HG03196 (cell line): ENCODE results near the gene RAI14.
"Not testable (repeated sequence)": the region's sequence is repeated elsewhere in the genome, so short reads cannot be mapped to it uniquely, and the experiment has no call there.

Experiments used
- ATAC-seq: cut with Tn5 transposase; IDR thresholded peaks from one replicate; pipeline ENCODE4 v1.9.1; 2021; ENCODE audit not compliant: unreplicated experiment

Gene RAI14

GRCh38 chr5:34758514-34758913, 102.4 kb downstream of the RAI14 start:
- no peak for ATAC-seq

DNA sequence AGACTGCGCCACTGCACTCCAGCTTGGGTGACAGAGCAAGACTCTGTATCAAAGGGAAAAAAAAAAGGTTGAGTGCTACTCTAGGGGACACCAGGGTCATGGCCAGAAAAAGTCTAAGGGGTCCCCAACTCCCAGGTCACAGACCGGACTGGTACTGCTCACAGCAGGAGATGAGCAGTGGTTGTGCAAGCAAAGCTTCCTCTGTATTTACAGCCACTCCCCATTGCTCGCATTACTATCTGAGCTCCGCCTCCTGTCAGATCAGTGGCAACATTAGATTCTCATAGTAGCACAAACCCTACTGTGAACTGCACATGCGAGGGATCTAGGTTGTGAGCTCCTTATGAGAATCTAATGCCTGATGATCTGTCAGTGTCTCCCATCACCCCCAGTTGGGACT, 103.1 kb downstream of the RAI14 start:
- not testable (repeated sequence) for ATAC-seq

DNA sequence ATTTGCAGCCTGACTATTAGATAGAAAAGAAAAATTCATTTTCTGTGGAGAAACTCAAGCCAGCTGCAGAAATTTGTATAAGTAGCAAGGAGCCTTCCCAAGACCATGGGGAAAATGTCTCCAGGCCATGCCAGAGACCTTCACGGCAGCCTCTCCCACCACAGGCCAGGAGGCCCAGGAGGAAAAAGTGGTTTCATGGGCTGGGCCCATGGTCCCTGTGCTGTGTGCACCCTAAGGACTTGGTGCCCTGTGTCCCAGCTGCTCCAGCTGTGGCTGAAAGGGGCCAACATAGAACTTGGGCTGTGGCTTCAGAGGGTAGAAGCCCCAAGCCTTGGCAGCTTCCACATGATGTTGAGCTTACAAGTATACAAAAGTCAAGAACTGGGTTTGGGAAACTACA, 109.5 kb downstream of the RAI14 start:
- no peak for ATAC-seq

GRCh38 chr5:34767180-34767579, 111.1 kb downstream of the RAI14 start:
- no peak for ATAC-seq

DNA sequence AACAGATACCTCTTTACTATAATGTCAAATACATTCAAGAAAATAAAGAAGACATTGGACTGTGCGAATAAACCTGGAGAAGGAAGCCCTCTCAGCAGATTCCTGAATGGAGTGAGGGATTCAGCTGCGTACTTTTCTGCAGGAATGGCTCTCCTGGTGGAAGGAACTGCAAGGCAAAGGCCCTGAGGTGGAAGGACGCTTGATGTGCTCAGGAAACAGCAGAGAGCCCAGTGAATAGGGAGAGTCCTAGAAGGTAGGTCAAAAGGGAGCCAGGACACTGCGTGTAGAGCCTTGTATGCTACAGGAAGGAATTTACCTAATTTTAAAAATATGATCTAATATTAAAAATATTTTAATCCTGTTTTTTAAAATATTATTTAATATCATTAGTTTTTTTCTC, 114.4 kb downstream of the RAI14 start:
- no peak for ATAC-seq

- no peak for ATAC-seq
These were observed 114.9 kb downstream of the RAI14 start for GRCh38 chr5:34771076-34771475.

- no peak for ATAC-seq
These were observed 116.4 kb downstream of the RAI14 start for GRCh38 chr5:34772267-34773098.

DNA sequence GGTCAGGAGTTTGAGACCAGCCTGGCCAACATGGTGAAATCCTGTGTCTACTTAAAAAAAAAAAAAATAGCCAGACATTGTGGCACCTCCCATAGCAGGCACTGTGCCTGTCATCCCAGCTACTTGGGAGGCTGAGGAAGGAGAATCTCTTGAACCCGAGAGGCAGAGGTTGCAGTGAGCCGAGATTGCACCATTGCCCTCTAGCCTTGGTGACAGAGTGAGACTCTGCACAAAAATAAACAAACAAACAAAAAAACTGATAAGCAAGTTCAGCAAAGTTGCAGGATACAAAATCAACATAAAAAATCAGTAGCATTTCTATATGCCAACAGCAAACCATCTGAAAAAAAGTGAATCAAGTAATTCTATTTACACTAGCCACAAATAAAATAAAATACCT, 118.0 kb downstream of the RAI14 start:
- no peak for ATAC-seq

- ATAC-seq, result not testable (repeated sequence)
These were observed 118.5 kb downstream of the RAI14 start for GRCh38 chr5:34774678-34775077.

- ATAC-seq, result no peak
These were observed 119.8 kb downstream of the RAI14 start for GRCh38 chr5:34775886-34776285.

- ATAC-seq, result no peak
These were observed 122.1 kb downstream of the RAI14 start for GRCh38 chr5:34778091-34778850.

DNA sequence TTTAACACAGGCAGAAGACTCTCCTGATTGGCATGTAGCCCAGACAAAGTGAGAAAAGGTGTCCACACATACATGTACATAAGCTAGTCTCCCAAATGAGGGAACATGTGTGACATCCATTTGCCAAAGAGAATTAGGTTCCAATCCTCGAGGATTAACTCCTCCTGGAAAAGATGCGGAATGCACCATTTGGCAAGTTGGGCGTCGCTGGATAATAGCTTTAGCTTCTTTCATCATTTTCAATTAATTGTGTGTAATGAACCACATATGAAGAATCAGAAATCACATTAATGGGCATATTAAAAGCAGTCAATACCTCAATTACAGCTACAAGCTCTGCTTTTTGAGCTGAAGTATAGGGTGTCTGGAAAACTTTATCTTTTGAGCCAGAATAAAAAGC, 127.8 kb downstream of the RAI14 start:
- not testable (repeated sequence) for ATAC-seq

DNA sequence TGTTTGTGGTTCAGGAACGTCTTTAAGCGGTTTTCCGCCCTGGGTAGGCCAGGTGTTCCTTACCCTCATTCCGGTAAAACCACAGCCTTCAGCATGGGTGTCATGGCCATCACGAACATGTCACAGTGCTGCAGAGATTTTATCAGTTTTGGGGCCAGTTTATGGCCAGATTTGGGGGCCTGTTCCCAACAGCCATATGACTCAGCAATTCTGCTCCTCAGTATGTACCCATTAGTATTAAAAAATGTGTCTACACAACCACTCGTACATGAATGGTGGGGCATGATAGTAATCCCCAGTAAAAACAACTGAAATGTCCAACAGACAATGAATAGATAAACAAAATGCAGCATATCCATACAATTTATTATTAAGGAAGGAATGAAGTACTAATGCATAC, 130.9 kb downstream of the RAI14 start:
- ATAC-seq, result no peak

- ATAC-seq, result no peak
These were observed 132.9 kb downstream of the RAI14 start for GRCh38 chr5:34789021-34789531.

GRCh38 chr5:34789639-34790038, 133.5 kb downstream of the RAI14 start:
- ATAC-seq, result no peak

- ATAC-seq, result no peak
These were observed 133.9 kb downstream of the RAI14 start for GRCh38 chr5:34790069-34790468.

GRCh38 chr5:34791761-34792244, 135.7 kb downstream of the RAI14 start:
- ATAC-seq, result no peak

DNA sequence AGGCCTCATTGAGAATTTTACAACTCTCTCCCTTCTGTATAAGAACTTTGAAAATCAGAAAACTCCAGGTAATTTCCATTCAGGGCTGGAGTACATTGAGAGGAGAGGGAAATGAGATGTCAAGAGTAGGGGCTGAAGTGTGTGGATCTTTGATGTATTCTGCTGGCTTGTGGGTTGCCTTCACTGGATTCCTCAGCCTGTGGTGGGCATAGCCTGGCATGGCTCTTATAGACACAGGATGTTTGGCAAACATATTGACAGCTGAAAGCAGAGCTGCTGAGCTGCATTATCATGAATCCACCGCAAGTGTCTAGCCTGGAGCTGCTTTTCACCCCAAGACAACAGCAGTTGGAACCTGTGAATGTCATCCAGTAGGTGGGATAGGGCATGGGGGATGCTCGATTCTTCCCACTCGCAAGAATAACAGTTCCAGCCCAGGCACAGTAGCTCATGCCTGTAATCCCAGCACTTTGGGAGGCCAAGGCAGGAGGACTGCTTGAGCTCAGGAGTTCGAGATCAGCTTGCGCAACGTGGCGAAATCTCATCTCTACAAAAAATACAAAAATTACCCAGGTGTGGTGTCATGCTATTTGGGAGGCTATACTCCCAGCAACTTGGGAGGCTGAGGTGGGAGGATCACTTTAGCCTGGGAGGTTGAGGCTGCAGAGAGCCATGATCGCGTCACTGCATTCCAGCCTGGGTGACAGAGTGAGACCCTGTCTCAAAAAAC, 146.9 kb downstream of the RAI14 start:
- ATAC-seq, result no peak

DNA sequence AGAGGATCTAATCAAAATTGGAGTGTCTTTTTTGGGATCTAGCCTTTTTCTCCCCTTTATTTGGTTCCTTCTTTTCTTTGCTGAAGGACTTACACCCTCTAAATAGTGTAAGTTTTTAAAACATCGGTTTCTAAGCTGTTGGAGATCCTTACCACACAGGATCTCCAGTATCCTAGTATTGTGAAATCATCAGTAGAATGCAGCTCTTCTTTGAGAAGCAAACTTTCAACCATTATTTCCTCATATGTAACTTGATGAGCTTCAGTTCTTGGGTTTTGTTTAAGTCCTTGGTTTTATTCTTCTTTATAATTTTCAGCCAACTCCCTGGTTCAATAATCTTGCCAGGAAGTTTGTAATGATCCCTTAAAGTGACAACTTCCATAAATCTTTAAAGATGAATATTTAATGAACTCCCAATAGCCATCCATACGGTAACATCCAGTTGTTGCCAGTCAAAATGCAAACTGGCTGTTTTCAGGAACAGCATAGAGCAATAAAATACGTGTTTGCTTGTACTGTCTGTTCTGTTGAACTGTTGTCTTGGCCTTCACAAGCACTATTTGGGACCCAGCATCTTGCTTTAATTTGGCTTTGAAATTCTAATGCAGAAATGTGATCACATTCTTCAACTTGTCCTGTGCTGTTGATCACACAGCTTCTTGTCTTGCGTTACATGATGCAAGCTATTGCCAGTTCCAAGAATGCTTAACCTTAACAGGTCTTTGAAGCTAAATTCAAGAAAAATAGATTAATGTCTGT, 148.0 kb downstream of the RAI14 start:
- ATAC-seq, result no peak

- no peak for ATAC-seq
These were observed 148.8 kb downstream of the RAI14 start for GRCh38 chr5:34804913-34805312.

DNA sequence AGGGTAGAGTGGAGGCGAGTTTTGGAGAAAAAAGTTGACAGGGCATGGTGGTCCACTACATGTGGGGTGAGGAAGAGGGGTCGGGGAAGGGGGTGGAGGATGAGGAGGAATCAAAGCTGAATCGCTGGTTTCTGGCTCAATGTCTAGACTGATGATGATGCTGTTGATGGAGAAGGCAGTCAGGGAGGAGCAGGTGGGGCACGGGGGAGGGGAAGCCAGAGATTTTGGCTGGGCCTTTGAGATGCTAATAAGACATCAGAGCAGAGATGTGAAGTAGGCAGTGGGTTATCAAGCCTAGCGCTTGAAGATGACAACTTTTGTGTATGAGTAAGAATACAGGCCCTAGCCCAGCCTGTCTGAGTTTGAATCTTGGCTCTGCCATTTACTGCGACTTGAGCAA, 150.4 kb downstream of the RAI14 start:
- ATAC-seq, result no peak
